Body of pancreas (tissue), 4 donors: ENCODE results near the gene CLGN.

Experiments
- POLR2A ChIP-seq, 3 donors: fragments of 450-650 bp; IDR thresholded peaks; one replicate each; pipeline ENCODE4 v1.6.1; 2016; ENCODE audit warnings: antibody characterized with exemption in 3 of 3, mild to moderate bottlenecking in 2 of 3
- TF ChIP-seq, protein P1 (sequence below), 7 experiments: fragments of 450-650 bp in 4 of 7; fragments of 200-600 bp in 3 of 7; sonication (generic) in 3 of 7; IDR thresholded peaks; one replicate each; pipeline ENCODE4 v1.5.1; 2016 to 2019; ENCODE audit warnings: antibody characterized with exemption in 7 of 7

GRCh38 chr4:140406292-140406691, 21.2 kb downstream of the CLGN start:
- TF ChIP-seq, protein P1, sequence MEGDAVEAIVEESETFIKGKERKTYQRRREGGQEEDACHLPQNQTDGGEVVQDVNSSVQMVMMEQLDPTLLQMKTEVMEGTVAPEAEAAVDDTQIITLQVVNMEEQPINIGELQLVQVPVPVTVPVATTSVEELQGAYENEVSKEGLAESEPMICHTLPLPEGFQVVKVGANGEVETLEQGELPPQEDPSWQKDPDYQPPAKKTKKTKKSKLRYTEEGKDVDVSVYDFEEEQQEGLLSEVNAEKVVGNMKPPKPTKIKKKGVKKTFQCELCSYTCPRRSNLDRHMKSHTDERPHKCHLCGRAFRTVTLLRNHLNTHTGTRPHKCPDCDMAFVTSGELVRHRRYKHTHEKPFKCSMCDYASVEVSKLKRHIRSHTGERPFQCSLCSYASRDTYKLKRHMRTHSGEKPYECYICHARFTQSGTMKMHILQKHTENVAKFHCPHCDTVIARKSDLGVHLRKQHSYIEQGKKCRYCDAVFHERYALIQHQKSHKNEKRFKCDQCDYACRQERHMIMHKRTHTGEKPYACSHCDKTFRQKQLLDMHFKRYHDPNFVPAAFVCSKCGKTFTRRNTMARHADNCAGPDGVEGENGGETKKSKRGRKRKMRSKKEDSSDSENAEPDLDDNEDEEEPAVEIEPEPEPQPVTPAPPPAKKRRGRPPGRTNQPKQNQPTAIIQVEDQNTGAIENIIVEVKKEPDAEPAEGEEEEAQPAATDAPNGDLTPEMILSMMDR (IDR thresholded peaks at IDR 0.05), result no peak
- no peak for TF ChIP-seq POLR2A (IDR thresholded peaks at IDR 0.05)
